D721Med (cell line): ENCODE data around the gene PDE7B.

ENCODE experiments used
- DNase-seq: peaks from one replicate; pipeline ENCODE4 v3.0.0; 2011; ENCODE audit warnings: low spot score; ENCODE audit not compliant: insufficient read length
- FAIRE-seq: peaks from 2 replicates; lab custom pipeline; 2011; peaks lifted over from hg19 to GRCh38; lab: Jason Lieb, UNC
- CTCF ChIP-seq: IDR thresholded peaks from 2 replicates; pipeline ENCODE4 v1.5.1; 2012; ENCODE audit warnings: mild to moderate bottlenecking, control low read depth; ENCODE audit not compliant: insufficient read depth; ENCODE audit errors: missing control alignments

The PDE7B gene

DNA sequence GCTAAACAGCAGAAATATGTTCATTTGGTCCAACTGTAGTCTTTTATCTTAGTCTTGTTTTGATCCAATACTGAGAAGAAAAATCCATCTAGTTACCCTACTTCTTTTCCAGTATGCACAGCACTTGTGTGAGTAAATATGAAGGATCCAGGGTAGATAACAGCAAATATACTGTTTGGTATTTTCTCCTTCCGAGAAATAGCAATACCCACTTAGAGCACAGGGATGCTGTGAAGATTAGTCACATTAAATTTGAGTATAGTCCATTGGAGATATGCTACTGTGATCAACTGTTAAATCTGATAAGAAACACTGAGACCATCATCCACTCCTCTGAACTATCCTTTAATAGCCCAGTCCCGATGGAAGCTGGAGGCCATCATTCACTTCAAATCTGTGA is 145.2 kb downstream of the PDE7B start:
- TF ChIP-seq CTCF: no peak
- FAIRE-seq: no peak
- DNase-seq: no peak

- DNase-seq (no peak), FAIRE-seq (no peak)
- no peak for TF ChIP-seq CTCF
Measured at GRCh38 chr6:135999393-135999792, 147.9 kb downstream of the PDE7B start.

DNA sequence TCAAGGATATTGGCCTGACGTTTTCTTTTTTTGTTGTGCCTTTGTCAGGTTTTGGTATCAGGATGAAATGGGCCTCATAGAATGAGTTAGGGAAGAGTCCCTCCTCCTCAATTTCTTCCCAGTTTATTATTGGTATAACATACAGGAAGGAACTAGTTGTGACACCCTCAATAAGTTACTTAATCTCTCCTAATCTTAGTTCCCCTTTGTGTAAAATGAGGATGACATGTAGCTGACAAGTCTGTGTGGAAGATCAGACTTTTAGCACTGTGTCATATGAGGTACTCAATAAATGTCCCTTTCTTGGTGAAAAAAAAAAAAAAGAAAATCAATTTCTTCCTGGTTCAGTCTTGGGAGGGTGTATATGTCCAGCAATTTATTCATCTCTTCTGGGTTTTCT is 155.8 kb downstream of the PDE7B start:
- no peak for TF ChIP-seq CTCF
- DNase-seq (no peak), FAIRE-seq (no peak)

DNA sequence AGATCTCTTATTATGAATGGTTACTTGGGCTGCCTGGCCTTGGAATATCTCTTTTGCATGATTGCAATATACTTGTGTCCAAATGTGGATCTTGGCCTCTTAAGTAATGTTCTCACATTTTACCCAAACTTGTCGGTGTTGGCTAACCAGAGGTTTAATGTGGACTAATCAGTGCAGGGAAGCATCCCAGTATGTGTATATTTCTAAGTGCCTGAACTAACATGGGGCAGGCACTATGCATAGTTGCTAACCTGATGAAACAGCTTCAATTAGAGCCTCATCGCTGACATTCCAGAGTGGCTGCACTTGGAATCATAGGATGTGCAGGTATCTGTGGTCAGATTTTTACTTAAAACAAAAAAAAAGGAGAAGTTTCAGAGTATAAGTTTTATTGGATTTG is 160.0 kb downstream of the PDE7B start:
- DNase-seq (no peak), FAIRE-seq (no peak)
- TF ChIP-seq CTCF: no peak

- no peak for DNase-seq
- TF ChIP-seq CTCF: no peak
- no peak for FAIRE-seq
Measured at GRCh38 chr6:136012198-136012887, 160.8 kb downstream of the PDE7B start.

DNA sequence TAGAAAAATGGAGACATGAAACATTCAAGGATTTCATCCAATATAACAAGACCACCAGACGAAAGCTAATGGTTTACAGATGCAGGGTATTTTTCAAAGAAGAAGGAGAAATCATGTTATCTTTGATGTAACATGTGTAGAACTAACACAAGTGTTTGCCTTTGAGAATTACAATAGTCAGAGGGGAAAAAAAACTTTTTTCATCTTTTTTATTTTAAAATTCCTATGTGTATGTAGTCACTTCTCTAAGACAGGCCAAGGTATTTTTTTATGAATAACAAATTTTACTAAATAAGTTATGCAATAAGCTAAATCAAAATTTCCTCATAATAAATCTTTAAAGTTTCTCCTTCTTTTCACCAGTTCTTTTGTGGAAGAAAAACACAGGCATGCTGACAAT is 161.4 kb downstream of the PDE7B start:
- no peak for FAIRE-seq
- no peak for DNase-seq

More for the DNA sequence above, 161.4 kb downstream of the PDE7B start:
- TF ChIP-seq CTCF: no peak
